Heart left ventricle (tissue), 16 donors: ENCODE measurements around the gene OPCML. TPM values are rescaled to one million over a fixed set of nuclear protein-coding genes. Genes with fewer than 3 reads are reported as not detected.
A peak's percentile ranks its signal among the peaks of the same experiment; 100 is the strongest.

ENCODE experiments used
- ATAC-seq, 4 donors: fragments of 200-7000 bp; cut with Tn5 transposase; one replicate each; pipeline ENCODE4 v1.9.1; 2020 to 2022; ENCODE audit warnings: moderate library complexity in 4 of 4, mild to moderate bottlenecking in 3 of 4, moderate number of reproducible peaks in 1 of 4
- DNase-seq, 5 donors: peaks; one replicate each; pipeline ENCODE4 v3.0.0-alpha.2; 2020
- H3K27ac ChIP-seq, 12 donors: fragments of 200-600 bp; sonication (generic) in 4 of 12; one replicate each; pipeline versions ENCODE4 v1.5.0 to v1.8.0; 2016 to 2022; ENCODE audit warnings: mild to moderate bottlenecking in 2 of 12
- H3K27me3 ChIP-seq, 9 donors: fragments of 200-600 bp; sonication (generic) in 2 of 9; one replicate each; pipeline versions ENCODE4 v1.5.1 to v1.8.0; 2016 to 2022; ENCODE audit warnings: mild to moderate bottlenecking in 3 of 9
- H3K36me3 ChIP-seq, 9 donors: fragments of 200-600 bp; sonication (generic) in 2 of 9; one replicate each; pipeline versions ENCODE4 v1.5.0 to v1.8.0; 2018 to 2022; ENCODE audit warnings: mild to moderate bottlenecking in 2 of 9
- H3K4me1 ChIP-seq, 12 donors: fragments of 200-600 bp; sonication (generic) in 4 of 12; one replicate each; pipeline versions ENCODE4 v1.5.0 to v1.8.0; 2016 to 2022; ENCODE audit warnings: mild to moderate bottlenecking in 3 of 12
- H3K4me3 ChIP-seq, 12 donors: fragments of 200-600 bp; sonication (generic) in 4 of 12; one replicate each; pipeline versions ENCODE4 v1.5.0 to v1.8.0; 2017 to 2022; ENCODE audit warnings: mild to moderate bottlenecking in 9 of 12, moderate library complexity in 4 of 12
- H3K9me3 ChIP-seq, 12 donors: fragments of 200-600 bp; sonication (generic) in 4 of 12; one replicate each; pipeline versions ENCODE4 v1.5.0 to v1.8.0; 2016 to 2022; ENCODE audit warnings: mild to moderate bottlenecking in 1 of 12
- POLR2A ChIP-seq, 2 donors: fragments of 450-650 bp; IDR thresholded peaks; one replicate each; pipeline ENCODE4 v1.6.1; 2017; ENCODE audit warnings: antibody characterized with exemption in 2 of 2, mild to moderate bottlenecking in 2 of 2, moderate library complexity in 2 of 2
- WGBS, 4 donors: extraction: QIAGEN DNeasy Blood & Tissue Kit in 2 of 4; methylation state at CpG; one replicate each; pipeline versions ENCODE4 v1.1.5 to v1.1.7; 2013 to 2018; 5-methylcytosine and 5-hydroxymethylcytosine counted together
- intact Hi-C, 10 donors: fragments of 100-400 bp; cut with DNase I; formaldehyde crosslinking; loops; one replicate each; pipeline versions ENCODE4 v1.11.1 to v1.14.2; 2022
- polyA plus RNA-seq, 2 donors: library from polyadenylated mRNA; stranded (reverse); fragments of 200-250 nt; gene quantifications; one replicate each; pipeline ENCODE4 v1.2.3, GENCODE V29; 2013
- total RNA-seq, 9 donors: library from RNA; depleted of rRNA in 2 of 9; stranded (reverse); fragments of >200 nt in 2 of 9; fragmentation: NEBNext Ultra II Directional in 3 of 9; extraction: Animal tissue kit (Norgen Biotek cat#: 25700) in 3 of 9; gene quantifications; one replicate each; pipeline versions ENCODE4 v1.1.0 to v1.2.4, GENCODE V29; 2016 to 2023
- TF ChIP-seq, protein P1 (sequence below), 12 donors: fragments of 200-600 bp; sonication (generic) in 4 of 12; IDR thresholded peaks; one replicate each; pipeline versions ENCODE4 v1.5.0 to v1.8.0; 2018 to 2022; ENCODE audit warnings: antibody characterized with exemption in 12 of 12, mild to moderate bottlenecking in 5 of 12
- donor health status: ischemic (EF 13 %, LVEDD 7.1; RV severe dilation, severe dysfunction).
- donor health status: healthy with polysubstance abuse.
- donor health status: DM: no; HTN: yes; CAD: no.
- donor health status: DM: no; HTN: no; CAD: no.
- donor health status: ischemic (EF 25% LVEDD 6.9; RV normal size, moderate dysfunction).
- donor health status: ischemic (EF 25% LVEDD 5.7; RV mildly dilated, moderate dysfunction).
- donor health status: healthy.
- donor health status: DM: yes; HTN: yes; CAD: no.
- donor health status: ischemic (EF 35%, LVEDD 5.7; RV mildly dilated, moderate dysfunction).
- donor health status: nonischemic (EF 11% LVEDD 7.7; RV severe dilation, severe dysfunction).
- donor health status: DM: yes; HTN: yes; CAD: no.
- donor health status: PGD.
- donor health status: ischemic (EF 29% LVEDD 5.4; RV normal size, mild dysfunction).
- donor health status: nonischemic (EF 23%, LVEDD 6.1; RV moderate dilation, normal function).

Gene OPCML
- total and polyA plus RNA-seq, 11 donors, result 0.04 to 1.3 (median 0.23) TPM; not detected in 3

DNA sequence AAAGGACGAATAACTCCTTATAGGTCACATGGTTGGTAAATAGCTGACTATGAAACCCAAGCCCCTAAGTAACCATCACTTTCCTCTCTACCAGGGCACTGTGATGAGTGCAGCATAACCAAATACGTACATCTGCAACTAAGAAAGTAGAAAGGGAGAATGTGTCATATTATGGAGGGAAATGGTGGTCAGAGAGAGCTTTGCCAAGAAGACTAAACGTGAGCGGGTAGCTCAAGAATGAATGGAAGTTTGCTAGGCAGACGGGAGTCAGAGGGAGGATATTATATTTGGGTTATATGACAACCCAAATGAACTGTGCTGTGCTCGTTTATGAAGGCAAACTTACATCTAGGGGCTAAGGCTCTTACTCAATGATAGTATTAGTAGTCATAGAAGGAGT, 537.3 kb downstream of the OPCML start:
- no peak for DNase-seq
- no peak for ATAC-seq
- 77 to 83% (median 79%) methylated on average over 6 of the region's 6 CpGs for WGBS, 4 donors
- intact Hi-C loops, result no loop called here
- H3K4me1 ChIP-seq, result peaks cover 0 to 9% (median 0%) of the 10 kb centered on the region in 12 donors
- TF ChIP-seq POLR2A (IDR thresholded peaks at IDR 0.05), result no peak
- peaks cover 0 to 52% (median 31%) of the 10 kb centered on the region in 9 donors for H3K27me3 ChIP-seq
- no peak overlapping the region for H3K4me3 ChIP-seq
- H3K36me3 ChIP-seq, result no peaks in the 10 kb centered on the region
- no peaks in the 10 kb centered on the region for H3K9me3 ChIP-seq
- no peak overlapping the region for H3K27ac ChIP-seq

DNA sequence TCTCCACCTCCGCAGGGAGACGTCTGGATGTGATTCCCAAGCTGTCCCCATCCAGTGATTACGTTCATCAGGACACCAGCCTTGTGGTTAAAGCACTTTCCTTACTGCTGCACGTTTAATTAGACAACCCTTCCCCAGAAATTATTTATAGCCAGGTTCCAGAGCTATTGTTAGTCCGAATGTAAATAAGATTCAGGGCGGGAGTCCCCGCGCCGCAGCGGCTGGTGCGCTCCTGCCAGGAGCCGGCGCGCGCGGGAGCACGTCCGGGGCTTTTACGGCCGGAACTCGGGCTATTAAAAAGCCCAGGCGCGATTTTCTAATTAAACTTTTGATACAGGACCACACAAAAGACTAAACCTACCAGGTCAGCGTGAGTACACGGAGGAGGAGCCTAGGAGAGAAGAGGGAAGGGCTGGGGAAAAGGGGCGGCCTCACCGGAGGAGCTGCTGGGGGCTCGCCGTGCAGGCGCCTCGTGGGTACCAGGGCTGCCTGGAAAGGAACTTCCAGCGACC, 538.3 kb downstream of the OPCML start:
- TF ChIP-seq POLR2A (IDR thresholded peaks at IDR 0.05), result no peak
- TF ChIP-seq, protein P1, sequence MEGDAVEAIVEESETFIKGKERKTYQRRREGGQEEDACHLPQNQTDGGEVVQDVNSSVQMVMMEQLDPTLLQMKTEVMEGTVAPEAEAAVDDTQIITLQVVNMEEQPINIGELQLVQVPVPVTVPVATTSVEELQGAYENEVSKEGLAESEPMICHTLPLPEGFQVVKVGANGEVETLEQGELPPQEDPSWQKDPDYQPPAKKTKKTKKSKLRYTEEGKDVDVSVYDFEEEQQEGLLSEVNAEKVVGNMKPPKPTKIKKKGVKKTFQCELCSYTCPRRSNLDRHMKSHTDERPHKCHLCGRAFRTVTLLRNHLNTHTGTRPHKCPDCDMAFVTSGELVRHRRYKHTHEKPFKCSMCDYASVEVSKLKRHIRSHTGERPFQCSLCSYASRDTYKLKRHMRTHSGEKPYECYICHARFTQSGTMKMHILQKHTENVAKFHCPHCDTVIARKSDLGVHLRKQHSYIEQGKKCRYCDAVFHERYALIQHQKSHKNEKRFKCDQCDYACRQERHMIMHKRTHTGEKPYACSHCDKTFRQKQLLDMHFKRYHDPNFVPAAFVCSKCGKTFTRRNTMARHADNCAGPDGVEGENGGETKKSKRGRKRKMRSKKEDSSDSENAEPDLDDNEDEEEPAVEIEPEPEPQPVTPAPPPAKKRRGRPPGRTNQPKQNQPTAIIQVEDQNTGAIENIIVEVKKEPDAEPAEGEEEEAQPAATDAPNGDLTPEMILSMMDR (IDR thresholded peaks at IDR 0.05), result no peak

DNA sequence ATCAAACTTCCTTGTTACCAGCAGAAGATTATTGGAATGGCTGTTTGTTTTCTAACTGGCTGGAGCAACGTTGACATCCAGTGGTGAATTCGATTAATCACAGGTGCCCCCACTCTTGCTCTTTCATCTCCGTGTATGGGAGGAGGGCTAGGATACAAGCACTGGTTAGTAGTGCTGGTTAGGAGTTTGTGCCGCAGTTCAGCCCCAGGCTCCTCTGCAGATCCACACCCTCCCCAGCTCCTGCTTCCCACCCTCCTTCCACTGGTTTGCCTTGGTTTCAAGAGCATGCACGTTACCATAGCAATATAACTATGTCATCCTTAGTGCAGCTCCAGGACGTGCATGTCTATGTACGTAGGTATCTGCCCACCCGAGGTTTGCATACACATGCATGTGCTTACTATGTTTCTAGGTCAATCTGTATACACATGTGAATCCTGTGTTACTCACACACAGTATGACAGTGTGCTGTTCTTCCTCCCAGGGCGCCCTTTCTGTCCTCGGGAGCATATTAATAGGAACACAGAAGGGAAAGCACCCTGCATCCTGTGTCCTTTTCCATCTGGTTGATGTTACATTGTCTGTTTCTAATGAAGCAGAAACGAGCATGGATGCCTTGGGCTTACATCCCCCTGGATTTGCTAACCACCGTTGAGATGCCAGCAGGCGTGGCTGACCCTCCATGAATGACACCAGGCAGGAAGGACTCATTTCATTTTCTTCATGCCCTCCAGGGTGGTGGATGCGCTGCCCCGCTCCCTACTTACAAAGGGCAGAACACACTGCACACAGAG, 539.3 kb downstream of the OPCML start:
- ATAC-seq, result no peak
- TF ChIP-seq, protein P1 (IDR thresholded peaks at IDR 0.05), result peak in 1 of 12 donors; percentile 14
- TF ChIP-seq POLR2A (IDR thresholded peaks at IDR 0.05), result no peak
- DNase-seq, result no peak
- WGBS, 4 donors, result 43 to 49% (median 46%) methylated on average over 15 of the region's 15 CpGs
- Histone ChIP-seq H3K9me3 (no peaks in the 10 kb centered on the region), H3K4me3 (no peak overlapping the region), H3K27me3 (peaks cover 0 to 53% (median 31%) of the 10 kb centered on the region in 9 donors), H3K4me1 (peaks cover 0 to 9% (median 0%) of the 10 kb centered on the region in 12 donors), H3K27ac (no peak overlapping the region), H3K36me3 (no peaks in the 10 kb centered on the region)
- intact Hi-C loops, result no loop called here

More for the DNA sequence above, 538.3 kb downstream of the OPCML start:
- peaks cover 0 to 53% (median 31%) of the 10 kb centered on the region in 9 donors for H3K27me3 ChIP-seq
- no peak overlapping the region for H3K27ac ChIP-seq
- H3K9me3 ChIP-seq, result no peaks in the 10 kb centered on the region
- intact Hi-C loops, result no loop called here
- ATAC-seq (no peak), DNase-seq (no peak)
- WGBS, 4 donors, result 1 to 3% (median 1%) methylated on average over 26 to 32 of the region's 32 CpGs
- peak overlapping the region in 5 of 12 donors; percentile 3 to 28 (median 7) for H3K4me3 ChIP-seq
- H3K36me3 ChIP-seq, result no peaks in the 10 kb centered on the region
- peaks cover 0 to 9% (median 0%) of the 10 kb centered on the region in 12 donors for H3K4me1 ChIP-seq

DNA sequence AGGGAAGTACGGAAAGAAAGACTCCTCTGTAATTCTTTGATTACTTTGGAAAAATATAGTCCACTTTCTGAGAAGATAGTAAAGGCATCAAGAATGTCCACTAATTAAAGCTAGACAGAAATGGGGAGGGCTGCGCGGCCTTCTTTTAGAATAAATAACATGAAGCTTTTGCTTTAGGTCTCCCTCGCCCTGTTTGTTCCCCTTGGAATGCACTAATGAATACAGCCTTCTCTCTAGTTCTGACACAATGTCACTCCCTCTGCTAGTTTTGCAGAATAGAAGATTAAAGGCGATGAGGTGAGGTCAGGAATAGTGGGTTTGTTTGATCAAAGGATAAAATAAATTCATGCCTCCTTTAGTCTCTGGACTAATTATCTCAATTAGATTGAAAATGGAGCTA, 543.9 kb downstream of the OPCML start:
- DNase-seq (no peak), ATAC-seq (no peak)
- intact Hi-C loops, result no loop called here
- WGBS, 4 donors, result 80 to 88% (median 82%) methylated on average over 5 of the region's 5 CpGs
- H3K27me3 ChIP-seq, result peaks cover 0 to 25% (median 11%) of the 10 kb centered on the region in 9 donors
- no peaks in the 10 kb centered on the region for H3K36me3 ChIP-seq
- no peak overlapping the region for H3K4me3 ChIP-seq
- H3K4me1 ChIP-seq, result no peaks in the 10 kb centered on the region
- no peak overlapping the region for H3K27ac ChIP-seq
- TF ChIP-seq, protein P1 (IDR thresholded peaks at IDR 0.05), result no peak
- TF ChIP-seq POLR2A (IDR thresholded peaks at IDR 0.05), result no peak
- no peaks in the 10 kb centered on the region for H3K9me3 ChIP-seq
